ENCODE data around the gene BCAS3.
"Not testable (repeated sequence)": the region's sequence is repeated elsewhere in the genome, so short reads cannot be mapped to it uniquely, and the experiment has no call there.

DNA sequence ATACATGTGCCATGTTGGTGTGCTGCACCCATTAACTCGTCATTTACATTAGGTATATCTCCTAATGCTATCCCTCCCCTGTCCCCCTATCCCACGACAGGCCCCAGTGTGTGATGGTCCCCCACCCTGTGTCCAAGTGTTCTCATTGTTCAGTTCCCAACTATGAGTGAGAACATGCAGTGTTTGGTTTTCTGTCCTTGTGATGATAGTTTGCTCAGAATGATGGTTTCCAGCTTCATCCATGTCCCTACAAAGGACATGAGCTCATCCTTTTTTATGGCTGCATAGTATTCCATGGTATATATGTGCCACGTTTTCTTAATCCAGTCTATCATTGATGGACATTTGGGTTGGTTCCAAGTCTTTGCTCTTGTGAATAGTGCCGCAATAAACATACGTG lies 94.0 kb downstream of the BCAS3 start:
- TF ChIP-seq EZH2 (IDR thresholded peaks at IDR 0.05; ENCODE audit: insufficient read depth, poor library complexity, severe bottlenecking); EZH2phosphoT487 (IDR thresholded peaks at IDR 0.05; ENCODE audit: insufficient read depth, low read depth): not testable (repeated sequence)
